ENCODE results near the gene RPRD1B.
A peak's percentile ranks its signal among the peaks of the same experiment; 100 is the strongest.
"Not testable (repeated sequence)": the region's sequence is repeated elsewhere in the genome, so short reads cannot be mapped to it uniquely, and the experiment has no call there.

RPRD1B gene

DNA sequence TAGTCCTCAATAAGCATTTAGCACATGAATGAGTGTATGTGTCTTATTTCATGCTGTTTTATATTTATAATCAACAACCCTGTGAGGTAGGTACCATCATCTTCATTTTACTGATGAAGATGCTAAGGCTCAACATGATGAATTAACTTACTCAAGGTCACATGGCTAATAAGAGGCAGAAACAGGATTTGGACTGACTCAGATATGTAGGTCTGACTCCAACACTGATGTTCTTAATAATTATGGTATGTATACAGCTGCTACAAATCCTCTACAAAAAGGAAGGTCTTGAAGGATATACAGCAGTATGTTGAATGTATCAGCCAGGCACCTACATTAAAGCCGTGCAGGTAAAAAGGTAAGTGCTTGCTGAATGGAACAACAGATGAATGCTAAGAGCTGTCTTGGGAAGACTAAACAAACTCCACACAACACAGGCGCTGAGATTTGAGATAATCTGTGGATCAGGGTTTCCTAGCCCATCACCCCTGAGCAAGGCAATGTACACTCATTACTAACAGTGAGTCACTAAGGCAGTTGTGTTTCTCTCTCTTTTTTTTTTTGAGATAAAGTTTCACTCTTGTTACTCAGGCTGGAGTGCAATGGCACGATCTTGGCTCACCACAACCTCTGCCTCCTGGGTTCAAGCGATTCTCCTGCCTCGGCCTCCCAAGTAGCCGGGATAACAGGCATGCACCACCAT, 32.2 kb upstream of the RPRD1B start:
- no peak for DNase-seq

DNA sequence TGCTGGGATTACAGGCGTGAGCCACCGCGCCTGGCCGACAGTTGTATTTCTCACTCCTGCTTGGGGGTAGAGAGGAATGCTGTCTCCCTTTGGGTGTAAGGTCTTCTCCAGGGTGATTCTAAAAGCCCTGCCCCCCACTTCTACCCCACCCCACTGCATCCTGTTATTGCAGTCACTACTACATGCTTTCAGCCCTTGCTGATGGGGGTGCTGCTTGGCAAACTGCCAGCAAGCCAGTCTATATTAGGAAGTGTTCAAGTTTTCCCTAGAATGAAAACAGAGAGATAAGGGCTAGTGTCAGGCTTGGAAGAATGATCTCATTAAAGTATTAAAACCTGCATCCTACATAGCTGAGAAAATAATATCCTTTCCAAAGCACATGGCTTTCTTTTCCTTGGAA, 31.6 kb upstream of the RPRD1B start:
- no peak for DNase-seq

DNA sequence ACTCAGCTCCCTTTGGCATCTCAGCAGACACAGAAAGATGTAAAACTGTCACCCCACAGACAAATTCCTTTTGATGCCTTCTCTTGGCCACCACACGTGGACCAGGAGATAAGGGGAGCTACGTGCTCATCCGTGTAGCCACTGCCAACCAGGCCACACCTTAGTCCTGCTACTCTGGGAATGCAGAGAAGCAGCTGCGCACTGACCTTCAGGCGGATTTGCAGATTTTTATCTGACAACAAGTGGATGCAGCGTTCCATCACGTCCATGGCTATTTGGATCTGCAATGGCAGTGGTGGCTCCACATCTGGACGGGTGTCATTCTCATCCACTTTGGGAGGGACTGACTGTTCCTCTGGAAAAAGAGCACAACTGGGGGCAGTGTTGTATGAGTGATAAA, 31.1 kb upstream of the RPRD1B start:
- DNase-seq, result no peak

GRCh38 chr20:38004416-38004815, 29.1 kb upstream of the RPRD1B start:
- DNase-seq, result no peak

DNA sequence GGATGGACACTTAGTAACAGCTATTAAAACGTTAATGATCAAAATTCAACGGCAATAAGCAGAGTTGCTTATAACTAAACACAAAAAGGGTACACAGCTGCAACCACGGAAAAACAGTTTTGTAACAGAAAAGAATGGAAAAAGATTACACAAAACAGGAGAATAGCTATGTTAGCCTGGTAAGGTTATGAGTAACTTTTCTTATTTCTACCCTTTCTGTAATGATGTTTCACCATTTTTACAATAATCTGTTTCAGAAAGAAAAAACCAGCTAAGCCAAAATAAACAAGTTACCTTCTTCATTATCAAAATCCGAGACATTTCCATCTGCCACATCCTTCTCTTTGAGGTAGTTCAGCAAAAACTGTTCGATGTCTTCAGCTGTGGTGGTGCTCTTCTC, 27.6 kb upstream of the RPRD1B start:
- no peak for DNase-seq

GRCh38 chr20:38007526-38007925, 26.0 kb upstream of the RPRD1B start:
- DNase-seq, result no peak

DNA sequence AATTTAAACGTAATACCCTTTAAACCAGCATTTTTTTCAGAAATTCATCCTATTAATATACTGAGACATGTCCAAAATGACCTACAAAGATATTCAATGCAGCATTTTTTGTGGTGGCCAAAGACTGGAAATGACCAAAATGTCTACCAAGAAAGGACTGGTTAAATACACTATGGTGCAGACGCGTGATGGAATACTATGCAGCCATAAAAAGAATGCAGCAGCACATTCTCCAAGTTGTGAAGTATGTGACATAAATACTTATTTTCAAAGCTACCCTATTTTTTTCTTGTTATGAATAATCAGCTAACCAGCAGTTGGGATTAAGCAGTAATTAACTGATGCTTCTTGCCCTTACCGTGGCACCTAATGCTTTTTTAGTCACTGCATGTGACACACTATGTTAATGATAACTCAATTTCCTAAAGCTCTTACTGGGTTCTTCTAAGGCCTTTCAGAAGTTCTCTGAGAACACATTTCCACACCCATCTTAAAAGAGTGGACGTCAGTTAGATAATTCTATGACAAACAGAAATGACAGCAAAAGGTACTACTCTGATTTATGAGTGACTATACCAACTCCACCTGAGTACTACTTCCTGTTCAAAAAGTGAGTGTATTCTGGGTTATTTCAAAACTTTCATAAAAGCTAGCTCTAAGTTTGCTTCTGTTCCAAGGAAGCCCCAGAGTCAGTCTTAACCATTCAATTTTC, 25.2 kb upstream of the RPRD1B start:
- DNase-seq, result no peak

GRCh38 chr20:38009416-38009815, 24.1 kb upstream of the RPRD1B start:
- DNase-seq, result not testable (repeated sequence)

- no peak for DNase-seq
These were observed 21.9 kb upstream of the RPRD1B start for GRCh38 chr20:38011696-38012095.

- no peak for DNase-seq
These were observed 21.2 kb upstream of the RPRD1B start for GRCh38 chr20:38012332-38012731.

- no peak for DNase-seq
These were observed 19.7 kb upstream of the RPRD1B start for GRCh38 chr20:38013887-38014286.

GRCh38 chr20:38017959-38018358, 15.6 kb upstream of the RPRD1B start:
- DNase-seq, result no peak

DNA sequence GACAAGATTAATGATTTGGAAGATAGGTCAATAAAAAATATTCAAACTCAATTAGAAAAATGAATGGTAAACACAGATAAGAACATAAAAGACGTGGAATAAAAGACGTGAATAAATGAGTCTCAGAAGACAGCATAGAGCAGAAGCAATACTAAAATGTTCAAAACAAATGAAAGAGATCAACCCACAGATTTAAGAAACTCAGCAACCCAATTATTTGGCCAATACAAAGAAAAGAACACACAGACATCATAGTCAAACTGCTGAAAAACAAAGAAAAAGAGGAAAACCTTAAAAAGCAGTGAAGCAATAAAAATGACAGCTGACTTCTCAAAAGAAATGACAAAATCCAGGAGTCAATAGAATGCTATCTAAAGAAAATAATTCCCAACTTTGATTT, 15.2 kb upstream of the RPRD1B start:
- DNase-seq, result no peak

GRCh38 chr20:38021087-38021772, 12.3 kb upstream of the RPRD1B start:
- DNase-seq, result no peak

DNA sequence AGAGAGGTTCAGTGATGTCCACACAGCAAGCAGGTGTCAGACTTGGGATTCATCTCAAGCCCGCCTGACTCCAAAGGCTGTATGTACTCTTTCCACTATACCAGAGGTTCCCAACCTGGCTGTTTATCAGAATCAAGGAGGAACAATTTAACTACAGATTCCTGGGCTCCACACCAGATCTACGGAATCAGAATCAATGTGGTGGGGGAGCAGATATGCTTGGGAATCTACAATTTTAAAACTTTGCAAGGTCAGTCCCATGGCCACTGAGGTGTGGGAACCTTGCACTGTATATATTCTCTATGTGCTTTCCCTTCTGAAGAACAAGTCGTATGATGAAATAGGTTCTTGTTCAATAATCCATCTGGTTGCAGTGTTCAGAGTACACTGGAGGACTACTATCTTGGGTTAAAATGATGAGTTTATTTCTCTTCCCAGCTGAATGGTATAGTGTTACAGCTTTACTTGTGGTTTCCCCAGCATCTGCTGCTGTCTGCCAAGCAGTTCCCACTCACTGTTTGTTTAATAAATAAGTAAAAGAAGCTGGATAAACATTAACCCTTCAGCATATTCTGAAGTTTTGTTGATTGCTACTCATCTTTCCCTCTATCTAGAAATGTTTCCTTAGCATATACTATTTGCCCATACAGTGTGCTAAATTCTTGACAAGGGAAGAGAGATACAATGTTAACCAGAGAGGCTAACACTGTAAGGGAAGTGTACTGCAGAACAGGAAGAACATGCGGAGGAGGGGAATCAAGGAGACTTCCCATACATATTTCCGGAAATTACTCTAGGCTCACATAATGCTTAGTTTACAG, 10.2 kb upstream of the RPRD1B start:
- DNase-seq, result no peak

- DNase-seq, result no peak
These were observed 9.1 kb upstream of the RPRD1B start for GRCh38 chr20:38024496-38024895.

DNA sequence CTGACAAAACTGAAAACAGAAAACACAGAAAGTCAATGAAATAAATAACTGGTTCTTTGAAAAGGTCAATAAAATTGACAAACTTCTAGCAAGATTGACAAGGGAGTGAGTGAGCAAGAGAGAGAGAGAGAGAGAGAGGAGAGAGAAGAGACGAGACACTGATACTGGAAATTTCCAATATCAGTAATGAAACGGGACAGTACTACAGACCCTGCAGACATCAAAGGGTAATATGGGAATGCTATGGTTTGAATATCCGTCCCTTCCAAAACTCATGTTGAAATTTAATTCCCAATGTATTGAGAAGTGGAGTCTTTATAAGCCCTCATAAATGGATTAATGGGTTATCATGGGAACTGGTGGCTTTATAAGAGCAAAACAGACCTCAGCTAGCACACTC, 4.1 kb upstream of the RPRD1B start:
- no peak for DNase-seq

DNA sequence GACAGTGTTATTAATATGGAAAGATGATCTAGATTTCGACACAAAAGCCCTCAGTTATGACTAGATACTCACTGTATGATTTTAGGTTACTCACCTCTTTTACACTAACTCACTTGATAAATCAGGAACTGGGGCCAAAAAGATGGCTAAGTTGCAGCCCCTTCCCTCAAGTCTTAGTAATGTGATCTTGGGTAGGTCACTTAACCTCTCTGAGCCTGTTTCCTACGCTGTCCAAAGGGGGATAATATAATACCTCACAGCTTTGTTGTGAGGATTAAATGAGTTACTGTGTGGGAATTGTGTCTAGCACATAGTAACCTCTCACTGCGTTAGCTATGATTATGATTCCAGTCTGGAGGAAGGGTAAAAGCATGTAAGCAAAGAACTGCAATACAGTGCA, 1.6 kb upstream of the RPRD1B start:
- no peak for DNase-seq

GRCh38 chr20:38032585-38033329, 789 bp upstream of the RPRD1B start:
- peak; percentile 57 for DNase-seq

DNA sequence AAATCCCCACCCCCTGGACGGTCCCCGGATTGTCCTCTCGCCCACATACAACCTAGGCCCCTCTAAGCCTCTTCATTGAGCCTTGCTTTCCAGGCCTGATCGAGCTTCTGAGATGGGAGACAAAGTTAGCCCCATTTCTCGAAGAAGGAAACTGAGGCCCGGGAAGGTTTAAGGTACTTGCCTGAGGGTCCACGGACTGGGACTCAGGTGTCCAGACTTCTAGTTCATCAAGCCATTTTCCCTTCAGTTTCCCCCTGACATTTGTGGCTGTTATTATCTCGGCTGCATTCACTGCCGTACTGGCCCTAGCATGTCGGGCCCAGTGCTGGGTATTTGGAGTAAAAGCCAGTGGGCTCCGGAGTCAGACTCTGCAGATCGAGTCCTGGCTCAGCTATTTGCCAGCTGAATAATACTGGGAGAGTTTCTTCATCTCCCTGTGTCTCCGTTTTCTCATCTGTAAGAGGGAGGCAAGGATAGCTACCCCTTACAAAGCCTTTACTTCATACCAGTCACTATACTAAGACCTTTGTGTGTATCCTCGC, 633 bp downstream of the RPRD1B start:
- DNase-seq, result no peak

- DNase-seq, result no peak
These were observed 1.4 kb downstream of the RPRD1B start for GRCh38 chr20:38034961-38035360.

GRCh38 chr20:38036366-38036765, 2.8 kb downstream of the RPRD1B start:
- DNase-seq, result no peak
